Measurements from ENCODE around the gene CALD1. TPM values are rescaled to one million over a fixed set of nuclear protein-coding genes. Genes with fewer than 3 reads are reported as not detected.
A peak's percentile ranks its signal among the peaks of the same experiment; 100 is the strongest.

CALD1 gene
- total RNA-seq, 4 donors from 2014 or later: 162 to 401 (median 226) TPM

- Histone ChIP-seq H3K4me1 (peaks cover 0 to 12% (median 0%) of the 10 kb centered on the region in 4 donors), H3K36me3 (no peaks in the 10 kb centered on the region), H3K27me3 (no peaks in the 10 kb centered on the region), H3K9me3 (no peaks in the 10 kb centered on the region), H3K4me3 (no peak overlapping the region), H3K27ac (peak overlapping the region; percentile 60 to 76 (median 68))
- TF ChIP-seq POLR2AphosphoS5 (IDR thresholded peaks at IDR 0.05) (peak; percentile 44 to 62 (median 48)), EP300 (IDR thresholded peaks at IDR 0.05; ENCODE audit: low read depth) (no peak), POLR2A (IDR thresholded peaks at IDR 0.05) (no peak)
- in situ Hi-C loops (cut with MboI; ENCODE audit: low pct_ligation_motif_present in 1 of 4, low pct_unique_long_range_greater_than_20kb in 1 of 4, low sequenced_read_pairs in 3 of 4): no loop called here
- no peak for DNase-seq
- intact Hi-C loops (cut with DNase I; ENCODE audit: low total_unique reads): no loop called here
- whole genome bisulfite sequencing, 2 donors (ENCODE audit: low coverage in 1 of 2): 60 to 63% methylated on average over 2 of the region's 2 CpGs
These were observed 40.9 kb downstream of the CALD1 start for GRCh38 chr7:134820295-134820694.

GRCh38 chr7:134820778-134821177, 41.3 kb downstream of the CALD1 start:
- no peaks in the 10 kb centered on the region for H3K27me3 ChIP-seq
- no peak overlapping the region for H3K4me3 ChIP-seq
- no peaks in the 10 kb centered on the region for H3K36me3 ChIP-seq
- no peaks in the 10 kb centered on the region for H3K9me3 ChIP-seq
- H3K27ac ChIP-seq: peak overlapping the region; percentile 60 to 76 (median 68)
- in situ Hi-C loops (cut with MboI; ENCODE audit: low pct_ligation_motif_present in 1 of 4, low pct_unique_long_range_greater_than_20kb in 1 of 4, low sequenced_read_pairs in 3 of 4) (no loop called here), intact Hi-C loops (cut with DNase I; ENCODE audit: low total_unique reads) (no loop called here)
- no peak for DNase-seq
- no peak for TF ChIP-seq POLR2AphosphoS5 (IDR thresholded peaks at IDR 0.05)
- no peak for TF ChIP-seq POLR2A (IDR thresholded peaks at IDR 0.05)
- TF ChIP-seq, protein P1, sequence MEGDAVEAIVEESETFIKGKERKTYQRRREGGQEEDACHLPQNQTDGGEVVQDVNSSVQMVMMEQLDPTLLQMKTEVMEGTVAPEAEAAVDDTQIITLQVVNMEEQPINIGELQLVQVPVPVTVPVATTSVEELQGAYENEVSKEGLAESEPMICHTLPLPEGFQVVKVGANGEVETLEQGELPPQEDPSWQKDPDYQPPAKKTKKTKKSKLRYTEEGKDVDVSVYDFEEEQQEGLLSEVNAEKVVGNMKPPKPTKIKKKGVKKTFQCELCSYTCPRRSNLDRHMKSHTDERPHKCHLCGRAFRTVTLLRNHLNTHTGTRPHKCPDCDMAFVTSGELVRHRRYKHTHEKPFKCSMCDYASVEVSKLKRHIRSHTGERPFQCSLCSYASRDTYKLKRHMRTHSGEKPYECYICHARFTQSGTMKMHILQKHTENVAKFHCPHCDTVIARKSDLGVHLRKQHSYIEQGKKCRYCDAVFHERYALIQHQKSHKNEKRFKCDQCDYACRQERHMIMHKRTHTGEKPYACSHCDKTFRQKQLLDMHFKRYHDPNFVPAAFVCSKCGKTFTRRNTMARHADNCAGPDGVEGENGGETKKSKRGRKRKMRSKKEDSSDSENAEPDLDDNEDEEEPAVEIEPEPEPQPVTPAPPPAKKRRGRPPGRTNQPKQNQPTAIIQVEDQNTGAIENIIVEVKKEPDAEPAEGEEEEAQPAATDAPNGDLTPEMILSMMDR (IDR thresholded peaks at IDR 0.05): no peak
- H3K4me1 ChIP-seq: peaks cover 0 to 12% (median under 1%) of the 10 kb centered on the region in 4 donors
- WGBS, 2 donors (ENCODE audit: low coverage in 1 of 2): 63 to 64% methylated on average over 3 of the region's 3 CpGs

GRCh38 chr7:134823400-134823799, 44.0 kb downstream of the CALD1 start:
- intact Hi-C loops (cut with DNase I; ENCODE audit: low total_unique reads) (no loop called here), in situ Hi-C loops (cut with MboI; ENCODE audit: low pct_ligation_motif_present in 1 of 4, low pct_unique_long_range_greater_than_20kb in 1 of 4, low sequenced_read_pairs in 3 of 4) (no loop called here)
- Histone ChIP-seq H3K4me1 (peaks cover 3 to 26% (median 11%) of the 10 kb centered on the region in 4 donors), H3K27me3 (no peaks in the 10 kb centered on the region), H3K9me3 (no peaks in the 10 kb centered on the region), H3K4me3 (no peak overlapping the region), H3K27ac (peak overlapping the region; percentile 73 to 85 (median 82)), H3K36me3 (no peaks in the 10 kb centered on the region)
- no peak for DNase-seq
- WGBS, 2 donors (ENCODE audit: low coverage in 1 of 2): 79 to 80% methylated on average over 1 of the region's 1 CpG
- TF ChIP-seq POLR2AphosphoS5 (IDR thresholded peaks at IDR 0.05) (no peak), POLR2A (IDR thresholded peaks at IDR 0.05) (no peak), EP300 (IDR thresholded peaks at IDR 0.05; ENCODE audit: low read depth) (no peak)
- TF ChIP-seq, protein P1 (IDR thresholded peaks at IDR 0.05): no peak

GRCh38 chr7:134825666-134826065, 46.2 kb downstream of the CALD1 start:
- peaks cover 3 to 26% (median 14%) of the 10 kb centered on the region in 4 donors for H3K4me1 ChIP-seq
- intact Hi-C loops (cut with DNase I; ENCODE audit: low total_unique reads): no loop called here

More at GRCh38 chr7:134825666-134826065, 46.2 kb downstream of the CALD1 start:
- Histone ChIP-seq H3K27ac (peak overlapping the region; percentile 73 to 85 (median 82)), H3K4me3 (no peak overlapping the region), H3K36me3 (no peaks in the 10 kb centered on the region), H3K27me3 (no peaks in the 10 kb centered on the region), H3K9me3 (no peaks in the 10 kb centered on the region)
- in situ Hi-C loops (cut with MboI; ENCODE audit: low pct_ligation_motif_present in 1 of 4, low pct_unique_long_range_greater_than_20kb in 1 of 4, low sequenced_read_pairs in 3 of 4): no loop called here
- TF ChIP-seq POLR2A (IDR thresholded peaks at IDR 0.05): no peak
- TF ChIP-seq POLR2AphosphoS5 (IDR thresholded peaks at IDR 0.05): no peak
- TF ChIP-seq, protein P1 (IDR thresholded peaks at IDR 0.05): no peak
- TF ChIP-seq EP300 (IDR thresholded peaks at IDR 0.05; ENCODE audit: low read depth): no peak
- DNase-seq: no peak
- 82 to 100% methylated on average over 1 of the region's 1 CpG for WGBS, 2 donors (ENCODE audit: low coverage in 1 of 2)
